SK-N-MC (cell line): ENCODE data around the gene ANKRD50.

ENCODE experiments used
- DNase-seq: peaks from one replicate; pipeline ENCODE4 v3.0.0-alpha.2; 2011; ENCODE audit warnings: low read depth, low spot score
- H3K27ac ChIP-seq: fragments of 200-600 bp; sonication (generic); 2 replicates; pipeline ENCODE4 v1.5.1; 2016; ENCODE audit warnings: mixed run types
- H3K36me3 ChIP-seq: fragments of 200-600 bp; sonication (generic); 2 replicates; pipeline ENCODE4 v1.6.1; 2017; ENCODE audit warnings: antibody characterized with exemption, low read length, mixed read lengths; ENCODE audit not compliant: insufficient read depth
- H3K4me3 ChIP-seq: fragments of 200-600 bp; sonication (generic); 2 replicates; pipeline ENCODE4 v1.5.1; 2016
- H3K9ac ChIP-seq: fragments of 200-600 bp; sonication (generic); 2 replicates; pipeline ENCODE4 v1.8.0; 2017; ENCODE audit warnings: mixed run types, mixed read lengths; ENCODE audit not compliant: insufficient read length
- H3K9me3 ChIP-seq: fragments of 200-600 bp; sonication (generic); 2 replicates; pipeline ENCODE4 v1.6.1; 2017; ENCODE audit warnings: low read depth, mild to moderate bottlenecking, antibody characterized with exemption, low read length, moderate library complexity, mixed read lengths
- EZH2 ChIP-seq: fragments of 200-600 bp; sonication (generic); IDR thresholded peaks from one replicate; pipeline ENCODE4 v1.6.1; 2017; ENCODE audit warnings: antibody characterized with exemption
- FOXP2 ChIP-seq: optimal IDR thresholded peaks from 2 replicates; pipeline ENCODE3; 2011; ENCODE audit warnings: mild to moderate bottlenecking, moderate library complexity; ENCODE audit not compliant: insufficient read depth; ENCODE audit errors: extremely low read length, control extremely low read depth
- POLR2AphosphoS5 ChIP-seq: IDR thresholded peaks from 2 replicates; pipeline ENCODE4 v1.6.1; 2012; ENCODE audit warnings: mild to moderate bottlenecking, low read depth, low read length, borderline replicate concordance

ANKRD50 gene, protein sequence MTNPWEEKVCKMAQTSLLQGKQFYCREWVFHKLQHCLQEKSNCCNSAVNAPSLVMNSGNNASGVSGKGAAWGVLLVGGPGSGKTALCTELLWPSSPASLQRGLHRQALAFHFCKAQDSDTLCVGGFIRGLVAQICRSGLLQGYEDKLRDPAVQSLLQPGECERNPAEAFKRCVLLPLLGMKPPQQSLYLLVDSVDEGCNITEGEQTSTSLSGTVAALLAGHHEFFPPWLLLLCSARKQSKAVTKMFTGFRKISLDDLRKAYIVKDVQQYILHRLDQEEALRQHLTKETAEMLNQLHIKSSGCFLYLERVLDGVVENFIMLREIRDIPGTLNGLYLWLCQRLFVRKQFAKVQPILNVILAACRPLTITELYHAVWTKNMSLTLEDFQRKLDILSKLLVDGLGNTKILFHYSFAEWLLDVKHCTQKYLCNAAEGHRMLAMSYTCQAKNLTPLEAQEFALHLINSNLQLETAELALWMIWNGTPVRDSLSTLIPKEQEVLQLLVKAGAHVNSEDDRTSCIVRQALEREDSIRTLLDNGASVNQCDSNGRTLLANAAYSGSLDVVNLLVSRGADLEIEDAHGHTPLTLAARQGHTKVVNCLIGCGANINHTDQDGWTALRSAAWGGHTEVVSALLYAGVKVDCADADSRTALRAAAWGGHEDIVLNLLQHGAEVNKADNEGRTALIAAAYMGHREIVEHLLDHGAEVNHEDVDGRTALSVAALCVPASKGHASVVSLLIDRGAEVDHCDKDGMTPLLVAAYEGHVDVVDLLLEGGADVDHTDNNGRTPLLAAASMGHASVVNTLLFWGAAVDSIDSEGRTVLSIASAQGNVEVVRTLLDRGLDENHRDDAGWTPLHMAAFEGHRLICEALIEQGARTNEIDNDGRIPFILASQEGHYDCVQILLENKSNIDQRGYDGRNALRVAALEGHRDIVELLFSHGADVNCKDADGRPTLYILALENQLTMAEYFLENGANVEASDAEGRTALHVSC (N-terminal part only)

DNA sequence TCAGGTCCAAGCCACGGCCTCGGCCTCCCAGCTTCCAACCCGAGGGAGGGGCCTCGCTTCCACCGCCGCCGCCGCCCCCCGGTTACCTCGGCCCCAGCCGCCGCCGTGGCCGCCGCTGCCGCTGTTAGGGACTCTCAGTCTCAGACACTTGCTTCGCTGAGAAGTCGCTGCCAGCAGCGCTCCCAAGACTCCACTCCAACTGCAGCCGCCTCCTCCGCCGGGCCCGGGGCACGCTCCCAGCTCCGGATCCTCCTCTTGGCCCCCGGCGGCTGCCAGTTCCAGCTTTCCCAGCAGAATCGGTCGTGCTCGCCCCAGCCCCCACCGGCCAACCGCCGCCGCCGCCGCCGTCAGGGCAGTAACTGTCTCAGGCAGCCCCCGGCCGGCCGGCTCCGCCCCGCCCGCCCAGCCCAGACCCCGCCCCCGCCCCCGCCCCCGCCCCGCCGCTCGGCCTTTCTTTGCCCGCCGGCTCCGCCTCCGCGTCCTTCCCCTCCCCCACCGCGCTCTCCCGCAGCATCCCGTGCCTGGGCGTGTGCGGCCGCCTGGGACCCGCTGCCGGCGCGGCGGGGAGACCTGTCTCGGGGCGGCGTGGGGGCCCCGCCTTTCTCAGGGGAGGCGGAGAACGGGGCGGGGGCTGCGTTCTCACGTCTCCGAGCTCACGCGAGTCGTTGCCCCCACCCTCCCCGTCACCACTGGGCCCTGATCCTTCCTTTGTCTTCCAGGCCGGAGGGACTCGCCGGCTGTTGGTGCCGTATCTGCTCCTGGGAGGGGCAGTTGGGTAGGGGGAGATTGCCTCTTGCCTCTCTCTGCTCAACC, at the start of gene ANKRD50:
Gene ANKRD50, minus strand, starts transcription at position 361 of the 813 bp plus-strand sequence. CDS start 2,221 bp downstream, outside the sequence.
- no peak for DNase-seq
- H3K9ac ChIP-seq, result peak within 1 kb of the TSS; percentile 78
- peak within 1 kb of the TSS; percentile 90 for H3K4me3 ChIP-seq
- TF ChIP-seq POLR2AphosphoS5 (peak; percentile 77), FOXP2 (no peak), EZH2 (no peak)
- H3K9me3 ChIP-seq, result no peaks in the 10 kb centered on the region
- peak within 1 kb of the TSS; percentile 83 for H3K27ac ChIP-seq
- peaks cover under 1% of the 10 kb centered on the region for H3K36me3 ChIP-seq

DNA sequence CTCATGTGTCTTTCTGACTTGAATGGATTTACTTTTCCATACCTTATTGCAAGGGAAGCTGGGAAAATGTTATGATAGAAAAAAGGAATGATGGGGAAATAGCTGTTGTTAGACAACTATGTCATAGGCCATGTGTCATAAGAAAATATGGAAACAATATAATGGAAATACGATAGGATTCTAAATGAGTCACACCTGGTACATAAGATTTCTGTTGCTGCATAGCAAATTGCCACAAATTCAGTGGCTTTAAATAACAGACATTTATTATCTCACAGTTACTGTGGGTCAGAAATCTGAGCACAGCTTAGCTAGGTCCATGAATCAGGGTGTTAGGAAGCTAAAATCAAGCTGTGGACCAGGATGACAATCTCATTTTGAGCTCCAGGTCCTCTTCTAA, 44.6 kb upstream of the ANKRD50 start:
- no peak for DNase-seq
- Histone ChIP-seq H3K4me3 (no peak overlapping the region), H3K9ac (no peak overlapping the region), H3K27ac (no peak overlapping the region), H3K36me3 (no peaks in the 10 kb centered on the region), H3K9me3 (no peaks in the 10 kb centered on the region)
- TF ChIP-seq FOXP2 (no peak), POLR2AphosphoS5 (no peak), EZH2 (no peak)

DNA sequence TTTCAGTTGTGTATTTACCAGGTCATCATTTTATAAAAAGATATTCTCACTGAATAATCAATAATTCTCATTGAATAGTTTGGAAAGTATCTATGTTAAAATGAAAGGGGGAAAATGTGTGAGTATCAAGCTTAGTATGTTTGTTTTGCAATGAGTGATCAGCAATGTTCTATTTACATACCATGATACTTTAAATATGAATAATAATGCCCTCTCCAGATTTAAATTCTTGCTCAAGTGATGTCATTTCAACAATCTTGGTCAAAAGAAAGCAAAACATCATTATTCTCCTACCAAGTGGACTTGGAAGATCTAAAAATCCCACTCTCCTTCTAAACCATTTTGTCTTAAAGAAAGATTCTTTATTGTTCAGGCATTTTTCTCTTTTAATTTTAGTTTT, 42.1 kb upstream of the ANKRD50 start:
- Histone ChIP-seq H3K9me3 (no peaks in the 10 kb centered on the region), H3K36me3 (no peaks in the 10 kb centered on the region), H3K4me3 (no peak overlapping the region), H3K9ac (no peak overlapping the region), H3K27ac (no peak overlapping the region)
- no peak for DNase-seq
- TF ChIP-seq FOXP2 (no peak), EZH2 (no peak), POLR2AphosphoS5 (no peak)

DNA sequence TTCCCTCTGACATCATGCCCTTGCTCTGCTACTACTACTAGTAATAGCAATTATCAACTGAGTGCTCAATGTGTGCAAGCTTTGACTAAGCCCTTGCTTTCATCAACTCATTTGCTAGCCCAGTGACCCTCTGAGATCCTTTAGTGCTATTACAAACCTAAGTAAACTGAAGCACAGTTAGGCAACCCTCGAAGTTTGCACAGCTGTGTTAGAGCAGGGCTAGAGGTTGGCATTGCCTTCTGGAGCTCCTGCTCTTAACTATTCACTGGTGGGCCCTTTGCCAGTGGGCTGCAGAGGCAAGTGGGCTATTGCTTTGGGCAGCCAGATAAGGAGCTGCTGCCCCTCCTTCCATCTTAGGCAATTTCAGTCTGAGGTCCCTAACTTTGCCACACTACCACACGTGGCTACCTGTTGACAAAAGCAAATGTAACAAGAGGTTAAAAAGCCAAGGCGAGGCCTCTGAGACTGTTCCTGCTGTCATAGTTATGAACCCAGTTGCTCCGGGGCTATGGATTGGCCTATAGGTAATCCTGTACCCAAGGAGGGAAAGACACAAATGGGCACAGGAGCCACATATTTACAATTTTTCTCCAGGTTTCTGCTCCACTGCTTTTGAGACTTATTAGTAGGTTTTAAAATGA, 41.5 kb upstream of the ANKRD50 start:
- H3K27ac ChIP-seq, result no peak overlapping the region
- H3K9ac ChIP-seq, result no peak overlapping the region
- DNase-seq, result no peak
- H3K9me3 ChIP-seq, result no peaks in the 10 kb centered on the region
- no peaks in the 10 kb centered on the region for H3K36me3 ChIP-seq
- no peak overlapping the region for H3K4me3 ChIP-seq
- TF ChIP-seq FOXP2 (no peak), POLR2AphosphoS5 (no peak), EZH2 (no peak)

DNA sequence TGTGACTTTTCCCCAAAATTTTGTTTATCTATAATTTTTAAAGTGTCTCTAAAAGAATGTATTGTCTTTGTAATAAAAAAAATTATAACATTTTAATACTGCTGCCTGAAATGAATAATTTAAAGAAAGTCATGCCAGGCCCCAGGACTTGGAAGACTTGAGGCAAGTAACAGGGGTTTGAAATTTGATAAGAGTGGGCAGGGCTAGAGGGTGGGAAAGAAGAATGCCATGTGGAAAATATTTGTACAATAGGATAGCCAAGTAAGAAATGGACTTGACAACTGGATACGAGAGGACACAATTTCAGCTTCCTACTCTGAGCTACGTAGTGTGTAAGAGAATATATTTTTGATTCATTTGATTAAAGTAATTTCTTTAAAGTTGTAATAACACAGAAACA, 36.9 kb upstream of the ANKRD50 start:
- DNase-seq, result no peak
- H3K4me3 ChIP-seq, result no peak overlapping the region
- no peaks in the 10 kb centered on the region for H3K36me3 ChIP-seq
- H3K9me3 ChIP-seq, result no peaks in the 10 kb centered on the region
- TF ChIP-seq POLR2AphosphoS5 (no peak), FOXP2 (no peak), EZH2 (no peak)
- H3K9ac ChIP-seq, result no peak overlapping the region
- H3K27ac ChIP-seq, result no peak overlapping the region

DNA sequence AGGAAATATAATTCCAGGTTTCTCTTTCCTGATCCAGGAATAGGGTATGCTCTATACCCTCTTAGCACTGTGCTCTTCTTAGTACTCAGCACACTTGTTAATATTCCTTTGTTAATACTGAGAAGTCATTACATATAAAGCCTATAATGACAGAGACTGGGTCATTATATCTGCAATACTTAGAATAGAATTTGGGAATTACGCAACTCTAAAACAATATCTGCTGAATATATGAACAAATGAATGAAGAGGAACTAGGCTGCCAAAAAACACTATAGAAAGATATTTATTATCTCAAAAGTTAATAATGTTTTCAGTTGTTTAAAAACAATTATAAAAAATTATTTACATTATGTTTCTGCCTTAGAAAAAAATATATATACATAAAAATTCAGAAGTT, 36.4 kb upstream of the ANKRD50 start:
- DNase-seq, result no peak
- Histone ChIP-seq H3K27ac (no peak overlapping the region), H3K36me3 (no peaks in the 10 kb centered on the region), H3K9ac (no peak overlapping the region), H3K9me3 (no peaks in the 10 kb centered on the region), H3K4me3 (no peak overlapping the region)
- TF ChIP-seq EZH2, result no peak
- TF ChIP-seq POLR2AphosphoS5, result no peak
- no peak for TF ChIP-seq FOXP2

DNA sequence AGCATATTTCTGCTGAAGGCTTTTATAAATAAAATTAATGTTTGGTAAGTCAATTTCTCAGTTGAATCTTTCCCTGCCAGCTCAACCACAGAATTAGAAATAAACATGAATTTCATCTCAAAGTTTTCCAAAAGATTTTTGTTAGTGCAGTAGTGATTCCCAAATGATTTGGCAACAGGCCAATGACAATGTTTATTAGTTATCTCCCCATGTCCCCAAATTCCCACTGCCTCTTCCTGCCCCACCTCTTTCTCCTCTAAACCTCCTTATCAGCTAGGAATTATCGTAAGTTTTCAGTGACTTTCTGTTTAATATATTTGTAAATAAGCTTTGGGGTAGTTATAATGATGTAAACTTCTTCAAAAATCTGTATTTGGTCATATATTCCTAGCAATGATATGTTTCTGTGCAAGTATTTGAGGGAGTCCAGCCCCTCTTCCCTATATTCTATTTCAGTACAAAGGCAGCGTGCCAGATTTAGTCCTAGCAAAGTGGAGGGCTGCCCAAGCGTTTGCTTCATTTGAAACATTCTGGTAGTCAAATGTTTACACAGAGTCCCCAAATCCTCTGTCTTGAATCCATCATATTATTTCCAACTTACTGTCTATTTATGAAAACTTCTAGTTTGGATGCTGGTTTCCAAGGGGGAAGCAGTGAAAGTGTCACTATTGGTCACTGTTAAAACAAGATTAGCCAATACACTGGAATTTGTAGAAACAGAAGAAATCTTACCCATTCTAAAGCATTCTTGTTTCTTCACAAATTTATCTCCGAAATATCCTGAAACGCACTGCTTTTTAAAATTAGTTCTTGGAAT, 33.7 kb upstream of the ANKRD50 start:
- H3K4me3 ChIP-seq, result no peak overlapping the region
- H3K27ac ChIP-seq, result no peak overlapping the region
- H3K9me3 ChIP-seq, result no peaks in the 10 kb centered on the region
- no peak for TF ChIP-seq EZH2
- no peak overlapping the region for H3K9ac ChIP-seq
- H3K36me3 ChIP-seq, result no peaks in the 10 kb centered on the region
- no peak for DNase-seq
